Measurements from ENCODE around the gene SPDL1.

Gene SPDL1

GRCh38 chr5:169647566-169647965 lies 64.0 kb downstream of the SPDL1 start:
- Histone ChIP-seq H3K4me3 (ENCODE audit: low read depth, low read length) (no peak overlapping the region), H3K36me3 (ENCODE audit: control insufficient read depth, insufficient read depth, low read length) (no peaks in the 10 kb centered on the region), H3K4me1 (ENCODE audit: control insufficient read depth, insufficient read depth, low read length) (peaks cover 9% of the 10 kb centered on the region; the same call in 1 of the 2 replicates), H3K9ac (ENCODE audit: low read depth, low read length) (no peak overlapping the region), H3K27ac (ENCODE audit: low read depth, low read length) (no peak overlapping the region), H3K9me3 (ENCODE audit: control insufficient read depth, insufficient read depth, low read length) (no peaks in the 10 kb centered on the region), H3K27me3 (ENCODE audit: control insufficient read depth, insufficient read depth, low read length) (no peaks in the 10 kb centered on the region)

DNA sequence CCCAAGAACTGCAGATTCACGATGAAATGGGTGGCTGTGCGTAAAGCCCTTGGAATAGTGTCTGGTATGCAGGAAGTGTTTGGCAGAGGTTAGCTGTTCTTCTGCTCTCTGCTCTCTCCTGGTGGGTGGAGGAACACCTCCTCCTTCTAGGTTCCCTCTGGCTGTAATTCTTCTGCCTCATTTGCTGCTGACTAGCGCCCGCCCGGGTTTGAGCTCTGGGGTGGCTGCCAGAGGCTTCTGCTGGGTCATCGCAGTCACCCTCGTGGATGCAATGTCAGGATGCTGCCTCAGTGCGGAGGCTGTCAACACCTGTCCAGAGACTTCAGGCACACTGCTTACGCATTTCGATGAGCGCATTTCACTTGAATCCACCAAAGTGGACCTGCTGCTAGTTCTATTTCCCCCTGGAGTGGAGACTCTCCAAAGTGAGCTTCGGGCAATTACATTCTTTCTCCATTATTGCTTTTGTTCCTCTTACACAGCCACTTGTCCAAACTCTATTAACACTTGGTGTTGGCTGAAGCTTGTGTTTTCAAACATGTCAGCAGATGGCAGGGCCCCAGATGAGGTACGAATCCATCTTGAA lies 65.2 kb downstream of the SPDL1 start:
- H3K9ac ChIP-seq (ENCODE audit: low read depth, low read length) = no peak overlapping the region
- no peaks in the 10 kb centered on the region for H3K9me3 ChIP-seq (ENCODE audit: control insufficient read depth, insufficient read depth, low read length)
- H3K27ac ChIP-seq (ENCODE audit: low read depth, low read length) = no peak overlapping the region
- peaks cover 9% of the 10 kb centered on the region; the same call in 1 of the 2 replicates for H3K4me1 ChIP-seq (ENCODE audit: control insufficient read depth, insufficient read depth, low read length)
- no peak overlapping the region for H3K4me3 ChIP-seq (ENCODE audit: low read depth, low read length)
- H3K27me3 ChIP-seq (ENCODE audit: control insufficient read depth, insufficient read depth, low read length) = no peaks in the 10 kb centered on the region
- no peaks in the 10 kb centered on the region for H3K36me3 ChIP-seq (ENCODE audit: control insufficient read depth, insufficient read depth, low read length)

DNA sequence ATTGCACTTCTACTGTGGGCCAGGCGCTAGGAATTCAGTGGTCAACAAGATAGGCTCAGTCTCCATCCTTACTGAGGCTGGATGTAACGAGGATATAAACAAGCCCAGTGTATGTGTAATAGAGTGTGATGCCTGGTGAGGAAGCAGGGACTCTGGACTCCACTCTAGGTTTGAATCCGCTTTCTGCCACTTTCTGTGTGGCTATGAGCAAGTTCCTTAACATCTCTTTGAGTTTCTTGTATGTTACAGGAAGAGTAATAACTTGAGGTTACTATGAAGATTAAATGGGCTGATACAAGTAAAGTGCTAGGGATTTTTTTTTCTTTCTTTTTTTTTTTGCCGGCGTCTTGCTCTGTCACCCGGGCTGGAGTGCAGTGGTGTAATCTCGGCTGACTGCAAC lies 65.9 kb downstream of the SPDL1 start:
- peaks cover 9% of the 10 kb centered on the region; the same call in 1 of the 2 replicates for H3K4me1 ChIP-seq (ENCODE audit: control insufficient read depth, insufficient read depth, low read length)
- no peaks in the 10 kb centered on the region for H3K27me3 ChIP-seq (ENCODE audit: control insufficient read depth, insufficient read depth, low read length)
- no peaks in the 10 kb centered on the region for H3K36me3 ChIP-seq (ENCODE audit: control insufficient read depth, insufficient read depth, low read length)
- no peak overlapping the region for H3K9ac ChIP-seq (ENCODE audit: low read depth, low read length)
- H3K9me3 ChIP-seq (ENCODE audit: control insufficient read depth, insufficient read depth, low read length) = no peaks in the 10 kb centered on the region
- no peak overlapping the region for H3K4me3 ChIP-seq (ENCODE audit: low read depth, low read length)
- no peak overlapping the region for H3K27ac ChIP-seq (ENCODE audit: low read depth, low read length)

GRCh38 chr5:169650701-169651331 lies 67.2 kb downstream of the SPDL1 start:
- H3K27ac ChIP-seq (ENCODE audit: low read depth, low read length) = no peak overlapping the region
- H3K9me3 ChIP-seq (ENCODE audit: control insufficient read depth, insufficient read depth, low read length) = no peaks in the 10 kb centered on the region
- no peaks in the 10 kb centered on the region for H3K27me3 ChIP-seq (ENCODE audit: control insufficient read depth, insufficient read depth, low read length)
- H3K4me1 ChIP-seq (ENCODE audit: control insufficient read depth, insufficient read depth, low read length) = peaks cover 9% of the 10 kb centered on the region; the same call in 1 of the 2 replicates
- H3K9ac ChIP-seq (ENCODE audit: low read depth, low read length) = no peak overlapping the region
- H3K4me3 ChIP-seq (ENCODE audit: low read depth, low read length) = no peak overlapping the region
- H3K36me3 ChIP-seq (ENCODE audit: control insufficient read depth, insufficient read depth, low read length) = no peaks in the 10 kb centered on the region

GRCh38 chr5:169651526-169651925 lies 68.0 kb downstream of the SPDL1 start:
- Histone ChIP-seq H3K36me3 (ENCODE audit: control insufficient read depth, insufficient read depth, low read length) (no peaks in the 10 kb centered on the region), H3K4me1 (ENCODE audit: control insufficient read depth, insufficient read depth, low read length) (peaks cover 9% of the 10 kb centered on the region; the same call in 1 of the 2 replicates), H3K9ac (ENCODE audit: low read depth, low read length) (no peak overlapping the region), H3K4me3 (ENCODE audit: low read depth, low read length) (no peak overlapping the region), H3K27me3 (ENCODE audit: control insufficient read depth, insufficient read depth, low read length) (no peaks in the 10 kb centered on the region), H3K9me3 (ENCODE audit: control insufficient read depth, insufficient read depth, low read length) (no peaks in the 10 kb centered on the region), H3K27ac (ENCODE audit: low read depth, low read length) (no peak overlapping the region)

DNA sequence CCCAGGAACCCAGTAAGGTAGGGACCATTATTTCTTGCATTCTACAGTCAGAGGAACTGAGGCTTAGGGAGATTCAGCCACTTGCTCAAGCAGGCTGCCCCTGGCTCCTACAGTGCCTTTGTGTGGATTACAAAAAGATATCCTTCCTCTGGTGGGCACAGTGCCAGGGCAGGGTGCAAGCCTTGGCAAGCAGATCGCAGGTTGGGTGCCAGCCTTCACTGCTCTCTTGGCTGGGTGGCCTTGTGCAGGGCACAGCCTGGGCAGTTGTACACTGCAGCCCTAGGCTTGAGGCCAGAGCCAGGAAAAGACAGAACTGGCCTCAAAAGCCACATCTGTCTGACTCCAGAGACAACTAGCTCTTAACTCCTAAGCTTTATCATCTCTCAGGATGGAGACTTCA lies 68.5 kb downstream of the SPDL1 start:
- no peaks in the 10 kb centered on the region for H3K9me3 ChIP-seq (ENCODE audit: control insufficient read depth, insufficient read depth, low read length)
- H3K27ac ChIP-seq (ENCODE audit: low read depth, low read length) = no peak overlapping the region
- no peak overlapping the region for H3K4me3 ChIP-seq (ENCODE audit: low read depth, low read length)
- H3K36me3 ChIP-seq (ENCODE audit: control insufficient read depth, insufficient read depth, low read length) = no peaks in the 10 kb centered on the region
- no peak overlapping the region for H3K9ac ChIP-seq (ENCODE audit: low read depth, low read length)
- no peaks in the 10 kb centered on the region for H3K27me3 ChIP-seq (ENCODE audit: control insufficient read depth, insufficient read depth, low read length)
- H3K4me1 ChIP-seq (ENCODE audit: control insufficient read depth, insufficient read depth, low read length) = peaks cover 9% of the 10 kb centered on the region; the same call in 1 of the 2 replicates

DNA sequence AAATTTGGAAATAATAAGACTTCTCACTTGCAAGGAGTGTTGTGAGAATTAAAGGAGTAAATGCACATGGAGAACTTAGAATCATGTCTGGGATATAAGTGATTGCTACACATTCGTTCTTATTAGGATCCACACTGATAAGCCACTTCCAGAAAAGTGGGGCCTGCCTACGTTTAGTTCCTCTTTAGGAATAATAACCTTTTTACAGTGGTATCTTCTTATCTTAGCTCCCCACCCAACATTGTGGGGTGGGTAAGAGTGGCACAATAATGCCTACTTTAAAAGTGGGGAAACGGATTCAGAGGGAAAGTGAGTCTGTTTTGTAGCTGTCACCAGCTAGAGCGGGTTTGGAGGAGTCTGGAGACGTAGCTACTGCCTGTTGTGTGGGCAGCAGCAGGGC lies 69.5 kb downstream of the SPDL1 start:
- Histone ChIP-seq H3K9ac (ENCODE audit: low read depth, low read length) (no peak overlapping the region), H3K36me3 (ENCODE audit: control insufficient read depth, insufficient read depth, low read length) (no peaks in the 10 kb centered on the region)

More for the DNA sequence above, 69.5 kb downstream of the SPDL1 start:
- Histone ChIP-seq H3K9me3 (ENCODE audit: control insufficient read depth, insufficient read depth, low read length) (no peaks in the 10 kb centered on the region), H3K4me1 (ENCODE audit: control insufficient read depth, insufficient read depth, low read length) (peaks cover 9% of the 10 kb centered on the region; the same call in 1 of the 2 replicates), H3K4me3 (ENCODE audit: low read depth, low read length) (no peak overlapping the region), H3K27me3 (ENCODE audit: control insufficient read depth, insufficient read depth, low read length) (no peaks in the 10 kb centered on the region), H3K27ac (ENCODE audit: low read depth, low read length) (no peak overlapping the region)
